Kidney epithelial cell (primary cell): ENCODE measurements around the gene ATXN1. TPM values are rescaled to one million over a fixed set of nuclear protein-coding genes. Genes with fewer than 3 reads are reported as not detected.
"Not testable (repeated sequence)": the region's sequence is repeated elsewhere in the genome, so short reads cannot be mapped to it uniquely, and the experiment has no call there.

Source experiments
- DNase-seq: peaks from one replicate; pipeline ENCODE4 v3.0.0-alpha.2; 2010; ENCODE audit warnings: low read depth
- H3K27me3 ChIP-seq: 2 replicates; pipeline ENCODE4 v1.6.0; 2011; ENCODE audit warnings: low read length; ENCODE audit not compliant: control insufficient read depth, insufficient read depth
- H3K36me3 ChIP-seq: 2 replicates; pipeline ENCODE4 v1.5.1; 2011; ENCODE audit warnings: low read length; ENCODE audit not compliant: control insufficient read depth, insufficient read depth
- H3K4me3 ChIP-seq: 2 replicates; pipeline ENCODE4 v1.5.1; 2011; ENCODE audit warnings: low read depth, mild to moderate bottlenecking, control low read depth, low read length
- CTCF ChIP-seq: IDR thresholded peaks from 2 replicates; pipeline ENCODE4 v1.5.1; 2011; ENCODE audit warnings: mild to moderate bottlenecking, moderate library complexity, low read length, control low read depth, inconsistent platforms; ENCODE audit not compliant: insufficient read depth, poor library complexity, severe bottlenecking
- total RNA-seq: library from RNA; depleted of rRNA; stranded (reverse); fragments of >200 nt; gene quantifications from 2 replicates; pipeline ENCODE4 v1.2.3, GENCODE V29; 2015

ATXN1 gene
- total RNA-seq, 1 donor from 2014 or later: 12.5 TPM

GRCh38 chr6:16394632-16395031 lies 366.6 kb downstream of the ATXN1 start:
- no peak overlapping the region for H3K4me3 ChIP-seq

GRCh38 chr6:16393326-16393725 lies 367.9 kb downstream of the ATXN1 start:
- Histone ChIP-seq H3K27me3 (no peaks in the 10 kb centered on the region), H3K36me3 (no peaks in the 10 kb centered on the region), H3K4me3 (no peak overlapping the region)
- DNase-seq: no peak
- TF ChIP-seq CTCF: no peak

More at GRCh38 chr6:16394632-16395031, 366.6 kb downstream of the ATXN1 start:
- H3K36me3 ChIP-seq: no peaks in the 10 kb centered on the region
- DNase-seq: no peak
- no peaks in the 10 kb centered on the region for H3K27me3 ChIP-seq
- no peak for TF ChIP-seq CTCF

- Histone ChIP-seq H3K27me3 (no peaks in the 10 kb centered on the region), H3K36me3 (no peaks in the 10 kb centered on the region), H3K4me3 (no peak overlapping the region)
- no peak for TF ChIP-seq CTCF
- no peak for DNase-seq
Measured at GRCh38 chr6:16392010-16392409, 369.2 kb downstream of the ATXN1 start.

- H3K27me3 ChIP-seq: no peaks in the 10 kb centered on the region
- H3K4me3 ChIP-seq: no peak overlapping the region
- TF ChIP-seq CTCF: no peak
- DNase-seq: no peak
- no peaks in the 10 kb centered on the region for H3K36me3 ChIP-seq
Measured at GRCh38 chr6:16391451-16391912, 369.8 kb downstream of the ATXN1 start.

- not testable (repeated sequence) for H3K4me3 ChIP-seq, H3K36me3 ChIP-seq, H3K27me3 ChIP-seq, DNase-seq
Measured at GRCh38 chr6:16390909-16391450, 370.3 kb downstream of the ATXN1 start.

- H3K36me3 ChIP-seq: no peaks in the 10 kb centered on the region
- no peaks in the 10 kb centered on the region for H3K27me3 ChIP-seq
- no peak overlapping the region for H3K4me3 ChIP-seq
- no peak for TF ChIP-seq CTCF
- no peak for DNase-seq
Measured at GRCh38 chr6:16389642-16390041, 371.6 kb downstream of the ATXN1 start.
